Stimulated activated CD8-positive, alpha-beta memory T cell treated with anti-CD3 and anti-CD28 coated beads, Interleukin-12 subunit alpha, Interleukin-12 subunit beta, amount 100 ng/mL, for 24 hours (primary cell): ENCODE data around the gene COL18A1.

Experiments used
- DNase-seq: peaks from one replicate; pipeline ENCODE4 v3.0.0-alpha.2; 2020; ENCODE audit errors: extremely low read depth

COL18A1 gene

GRCh38 chr21:45455674-45456583, 51.0 kb downstream of the COL18A1 start:
- DNase-seq, result no peak

- no peak for DNase-seq
Observed at GRCh38 chr21:45456584-45457160, 51.7 kb downstream of the COL18A1 start.

GRCh38 chr21:45457161-45457831, 52.3 kb downstream of the COL18A1 start:
- DNase-seq, result no peak

DNA sequence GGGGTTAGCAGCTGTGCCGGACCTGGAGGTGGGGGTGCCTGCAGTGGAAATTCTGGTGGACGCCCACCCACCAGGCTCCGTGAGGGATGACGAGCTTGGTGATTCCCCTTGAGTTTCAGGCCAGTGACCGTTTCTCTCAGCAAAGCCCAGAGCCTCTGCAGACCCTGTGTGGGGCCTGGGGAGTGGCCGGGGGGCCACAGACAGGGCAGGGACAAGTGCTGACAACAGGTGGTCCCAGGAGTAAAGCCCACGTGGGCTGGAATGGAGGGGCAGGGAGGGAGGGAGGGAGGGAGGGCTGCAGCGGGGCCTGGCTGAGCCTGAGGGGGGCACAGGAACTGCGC, 52.8 kb downstream of the COL18A1 start:
- DNase-seq, result no peak

- no peak for DNase-seq
Observed at GRCh38 chr21:45458281-45459170, 53.6 kb downstream of the COL18A1 start.

DNA sequence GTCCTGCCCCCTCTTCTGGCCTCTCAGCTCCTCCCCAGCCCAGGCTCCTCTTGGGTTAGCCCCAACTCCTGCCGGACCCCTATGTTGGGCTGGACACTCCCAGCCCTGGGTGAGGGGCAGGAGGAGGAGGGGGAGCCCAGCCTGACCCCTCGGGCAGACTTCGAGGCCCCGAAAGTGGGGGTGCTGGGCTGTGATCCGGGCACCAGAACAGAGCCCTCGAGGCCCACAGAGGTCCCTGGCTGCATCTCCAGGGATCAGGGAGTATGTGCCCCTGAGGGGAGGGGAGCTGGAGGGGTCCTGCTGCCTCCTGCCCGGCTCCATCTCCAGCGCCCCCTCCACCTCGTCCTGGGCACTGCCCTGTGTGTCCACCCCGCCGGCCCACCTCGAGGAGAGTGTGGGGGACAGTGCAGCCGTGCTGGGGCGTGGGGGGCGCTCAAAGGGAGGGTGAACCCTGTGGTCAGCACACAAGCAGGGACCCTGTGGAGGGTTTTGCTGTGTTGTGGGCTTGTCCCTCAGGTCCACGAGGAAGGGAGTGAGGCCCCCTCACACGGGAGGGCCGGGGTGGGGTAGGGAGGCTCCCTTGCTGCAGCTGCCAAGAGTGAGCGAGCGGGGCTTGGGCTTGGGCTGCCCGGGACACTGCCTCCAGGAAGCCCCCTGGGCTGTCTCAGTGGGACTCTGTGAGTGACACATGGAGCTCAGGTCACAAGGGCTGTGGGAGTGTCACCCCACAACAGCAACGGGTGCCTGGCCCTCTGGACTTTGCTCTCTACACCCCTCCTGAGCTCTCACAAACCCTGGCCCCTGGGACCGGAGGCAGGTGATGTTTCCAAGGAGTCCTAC, 54.4 kb downstream of the COL18A1 start:
- no peak for DNase-seq

GRCh38 chr21:45460011-45460565, 55.1 kb downstream of the COL18A1 start:
- no peak for DNase-seq

DNA sequence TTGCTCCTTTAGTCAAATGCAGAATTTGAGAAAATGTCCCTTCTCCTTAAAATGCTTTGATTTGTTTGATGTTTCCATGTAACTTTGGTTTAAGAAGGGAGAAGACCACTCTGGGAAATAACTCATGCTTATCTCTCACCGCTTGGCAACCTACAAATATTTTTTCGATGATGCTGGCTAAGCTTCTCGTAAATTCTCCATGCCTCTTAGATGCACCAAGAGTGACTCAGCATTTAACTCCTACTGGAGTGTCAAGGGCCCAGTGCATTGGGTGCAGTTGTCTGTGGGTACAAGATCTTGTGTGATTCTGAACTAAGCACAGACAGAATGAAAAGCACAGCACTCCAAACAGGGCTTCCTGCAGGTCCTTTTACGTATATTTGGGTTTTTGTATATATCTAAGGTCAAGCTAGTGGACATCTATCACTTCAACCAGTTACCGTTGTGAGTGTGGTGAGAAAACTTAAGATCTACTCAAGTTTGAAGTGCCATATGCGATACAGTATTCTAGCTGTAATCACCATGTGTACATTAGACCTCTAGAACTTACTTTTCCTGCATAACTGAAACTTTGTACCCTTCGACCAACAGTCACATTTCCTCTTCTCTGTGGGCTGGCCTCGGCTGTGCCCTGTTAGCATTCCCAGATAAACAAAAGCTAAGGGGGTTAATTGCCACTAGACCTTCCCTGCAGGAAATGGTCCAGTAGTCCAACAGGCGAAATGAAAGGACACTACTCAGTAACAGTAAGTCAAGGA, 55.8 kb downstream of the COL18A1 start:
- DNase-seq, result no peak

DNA sequence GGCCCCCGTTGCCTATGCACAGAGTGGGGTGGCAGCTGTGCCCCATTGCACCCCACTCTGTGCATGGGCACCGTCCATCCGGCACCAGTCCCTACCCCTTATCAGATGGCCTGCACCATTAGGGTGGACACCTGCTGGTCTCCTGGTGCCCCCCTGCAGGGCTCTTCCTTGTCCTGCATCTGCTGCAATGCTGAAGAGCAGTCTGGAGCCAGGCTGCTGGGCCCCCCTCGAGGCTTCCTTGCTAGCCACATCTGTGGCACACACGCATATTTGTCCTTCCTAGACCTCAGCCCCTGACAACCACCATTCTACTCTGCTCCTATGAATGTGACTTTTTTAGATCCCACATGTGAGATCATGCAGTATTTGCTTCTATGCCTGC, 56.4 kb downstream of the COL18A1 start:
- no peak for DNase-seq

- no peak for DNase-seq
Observed at GRCh38 chr21:45461806-45462341, 56.9 kb downstream of the COL18A1 start.

DNA sequence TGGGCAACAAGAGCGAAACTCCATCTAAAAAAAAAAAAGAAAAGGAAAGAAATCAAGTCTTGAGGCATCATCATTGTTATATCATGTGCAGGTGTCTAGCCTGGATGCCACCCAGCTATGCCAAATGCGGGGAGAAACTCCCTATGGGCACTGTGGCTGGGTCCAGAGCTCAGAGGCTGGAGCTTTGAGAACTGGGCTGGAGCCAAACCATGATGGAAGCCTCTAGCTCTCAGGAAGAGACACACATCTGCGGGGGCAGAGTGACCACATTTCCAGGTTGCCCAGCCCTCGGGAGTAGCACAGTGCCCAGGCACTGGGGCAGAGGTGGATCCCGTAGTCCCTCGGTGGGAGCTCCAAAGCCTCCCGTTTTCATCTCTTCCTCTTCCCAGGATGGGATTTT, 58.9 kb downstream of the COL18A1 start:
- DNase-seq, result no peak

- DNase-seq, result no peak
Observed at GRCh38 chr21:45464309-45464708, 59.3 kb downstream of the COL18A1 start.

DNA sequence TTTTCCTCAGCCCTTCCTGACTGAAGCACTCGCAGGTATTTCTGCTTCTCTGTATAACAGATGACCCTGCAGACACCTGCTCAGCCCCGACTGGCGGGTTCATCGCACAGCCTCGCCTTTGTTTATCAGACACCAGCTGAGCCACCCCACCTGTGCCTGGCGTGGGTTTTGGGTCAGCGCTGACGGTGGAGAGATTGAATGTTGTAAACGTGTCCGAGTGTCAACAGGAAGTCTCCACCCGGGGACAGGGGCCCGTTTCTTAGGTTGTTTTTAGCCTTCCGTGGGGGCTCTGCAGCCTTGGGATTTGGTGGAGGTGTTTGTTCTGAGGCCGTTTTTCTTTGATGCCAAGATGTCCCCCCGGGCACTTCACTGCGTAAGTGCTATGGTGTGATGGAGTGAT, 60.1 kb downstream of the COL18A1 start:
- no peak for DNase-seq

DNA sequence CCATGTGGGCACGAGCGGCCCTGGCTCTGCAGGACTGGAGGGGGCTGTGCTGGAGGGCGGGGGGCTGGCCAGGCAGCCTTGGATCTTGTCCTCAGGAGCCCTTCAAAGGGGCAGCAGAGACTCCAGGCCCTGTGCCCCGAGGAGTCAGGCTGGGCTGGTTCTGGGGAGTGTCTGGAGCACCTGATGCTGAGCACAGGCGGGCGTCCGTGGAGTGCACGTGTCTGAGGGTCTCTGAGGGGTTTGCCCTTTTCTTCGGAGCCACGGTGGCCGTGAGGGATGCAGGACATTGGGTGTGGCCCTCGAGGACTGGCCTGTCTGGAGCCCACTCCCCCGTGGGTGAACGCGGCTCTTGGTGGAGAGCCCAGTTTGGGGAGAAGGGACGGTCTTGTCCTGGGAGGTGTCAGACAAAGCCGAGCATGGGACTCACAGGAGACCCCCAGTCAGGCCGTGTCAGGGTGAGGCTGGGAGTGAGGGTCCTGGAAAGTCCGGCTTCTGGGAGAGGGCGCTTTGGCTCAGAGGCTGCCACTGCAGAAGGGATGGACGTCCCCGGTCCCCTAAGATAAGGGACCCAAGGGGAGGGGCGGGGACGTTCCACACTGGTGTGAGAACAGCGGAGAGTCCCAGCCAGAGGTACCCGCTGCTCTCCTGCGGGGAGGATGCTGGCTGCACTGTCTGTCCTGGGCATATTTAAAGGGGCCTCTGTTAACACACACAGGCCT, 60.8 kb downstream of the COL18A1 start:
- DNase-seq, result no peak

GRCh38 chr21:45466330-45467220, 61.6 kb downstream of the COL18A1 start:
- DNase-seq, result no peak

DNA sequence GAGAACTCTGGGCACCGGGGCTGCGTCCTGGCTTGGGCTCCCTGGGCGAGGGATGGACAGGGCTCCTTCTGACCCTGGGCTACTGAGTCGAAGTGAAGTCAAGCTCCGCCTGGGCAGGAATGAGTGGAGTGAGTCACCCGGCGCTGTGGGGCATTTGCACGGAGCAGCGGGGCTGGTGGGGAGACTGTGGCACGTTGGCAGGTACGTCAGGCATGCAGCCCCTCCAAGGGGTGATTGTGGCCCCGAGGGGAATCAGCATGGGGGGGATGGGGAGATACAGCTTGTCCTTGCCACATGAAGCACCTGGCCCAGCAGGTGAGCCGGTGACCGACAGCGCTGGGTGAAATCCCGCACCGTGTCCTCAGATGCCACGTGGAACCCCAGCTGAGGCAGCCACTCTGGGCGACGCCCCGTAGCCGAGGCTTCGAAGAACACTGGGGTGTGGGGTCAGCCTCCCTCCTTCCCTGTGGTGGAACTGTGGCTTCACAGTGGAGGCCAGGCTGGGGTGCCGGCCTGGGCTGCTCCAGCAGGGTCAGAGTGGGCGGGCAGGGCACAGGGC, 62.3 kb downstream of the COL18A1 start:
- no peak for DNase-seq
